Activated naive CD4-positive, alpha-beta T cell treated with anti-CD3 and anti-CD28 coated beads, Interleukin-2, amount 10 ng/mL, durations not matched to agents 7 days and 5 days (primary cell): ENCODE data around the gene PLCXD3.

Experiments
- CTCF ChIA-PET: fragments of 350-600 bp; sonication (Branson Sonifier 250); formaldehyde crosslinking; loops from one replicate; lab custom pipeline; 2021; ENCODE audit warnings: antibody characterized with exemption; lab: Charles Lee
- DNase-seq: peaks from one replicate; pipeline ENCODE4 v3.0.0-alpha.2; 2020
- H3K27ac Mint-ChIP-seq: one replicate; pipeline ENCODE4 v1.8.0; 2021; ENCODE audit warnings: mild to moderate bottlenecking, moderate library complexity, mixed read lengths
- H3K27me3 Mint-ChIP-seq: one replicate; pipeline ENCODE4 v1.8.0; 2021; ENCODE audit warnings: mild to moderate bottlenecking, mixed read lengths
- H3K36me3 Mint-ChIP-seq: one replicate; pipeline ENCODE4 v1.8.0; 2021; ENCODE audit warnings: mixed read lengths
- H3K4me1 Mint-ChIP-seq: one replicate; pipeline ENCODE4 v1.8.0; 2021; ENCODE audit warnings: mixed read lengths
- H3K4me3 Mint-ChIP-seq: one replicate; pipeline ENCODE4 v1.8.0; 2021; ENCODE audit warnings: mild to moderate bottlenecking, moderate library complexity, mixed read lengths
- H3K9me3 Mint-ChIP-seq: one replicate; pipeline ENCODE4 v1.8.0; 2021; ENCODE audit warnings: mixed read lengths

PLCXD3 gene

DNA sequence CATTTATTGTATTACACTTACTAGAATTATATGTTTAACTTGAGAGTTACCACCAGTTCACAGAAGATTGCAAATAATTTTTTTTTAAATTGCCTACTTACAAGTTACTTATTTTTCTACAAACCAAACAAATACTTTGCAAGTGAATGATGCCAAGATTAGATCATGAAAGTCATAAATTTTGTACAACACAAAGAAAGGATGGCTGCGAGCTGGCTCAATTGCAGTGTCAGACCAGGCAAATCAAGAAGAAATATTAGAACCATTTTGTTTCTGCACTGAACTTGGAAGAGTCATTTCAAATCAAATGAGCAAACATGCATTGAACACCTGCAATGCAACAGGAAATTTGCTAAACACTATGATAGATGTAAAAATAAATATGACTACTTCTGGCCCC, 97.3 kb downstream of the PLCXD3 start:
- no peaks in the 10 kb centered on the region for H3K4me1 Mint-ChIP-seq
- H3K4me3 Mint-ChIP-seq, result no peak overlapping the region

DNA sequence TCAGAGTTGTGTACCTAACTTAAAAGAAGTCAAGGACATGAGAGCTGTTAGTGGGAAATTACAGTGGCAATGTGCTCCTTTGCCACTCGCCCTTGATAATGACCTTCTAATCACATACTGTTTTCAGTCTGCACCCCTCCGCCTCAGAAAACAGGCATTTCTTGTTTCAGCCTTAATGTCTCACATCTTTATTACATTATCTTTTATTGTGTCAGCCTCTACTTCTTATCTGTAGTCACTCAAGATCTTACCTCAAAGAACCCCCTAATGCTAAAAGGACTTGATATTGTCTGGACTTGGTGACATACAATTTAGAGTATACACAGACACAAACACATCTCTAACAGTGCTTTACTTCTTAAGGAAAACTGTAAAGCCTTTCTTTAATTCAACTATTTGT, 97.9 kb downstream of the PLCXD3 start:
- CTCF ChIA-PET, result no interaction called here
- H3K4me3 Mint-ChIP-seq, result no peak overlapping the region
- H3K4me1 Mint-ChIP-seq, result no peaks in the 10 kb centered on the region
- no peaks in the 10 kb centered on the region for H3K36me3 Mint-ChIP-seq
- DNase-seq, result no peak
- H3K27ac Mint-ChIP-seq, result no peak overlapping the region
- H3K27me3 Mint-ChIP-seq, result no peaks in the 10 kb centered on the region
- no peaks in the 10 kb centered on the region for H3K9me3 Mint-ChIP-seq

More for the DNA sequence above, 97.3 kb downstream of the PLCXD3 start:
- Mint-ChIP-seq H3K27me3 (no peaks in the 10 kb centered on the region), H3K9me3 (no peaks in the 10 kb centered on the region), H3K27ac (no peak overlapping the region), H3K36me3 (no peaks in the 10 kb centered on the region)
- CTCF ChIA-PET, result no interaction called here
- no peak for DNase-seq

DNA sequence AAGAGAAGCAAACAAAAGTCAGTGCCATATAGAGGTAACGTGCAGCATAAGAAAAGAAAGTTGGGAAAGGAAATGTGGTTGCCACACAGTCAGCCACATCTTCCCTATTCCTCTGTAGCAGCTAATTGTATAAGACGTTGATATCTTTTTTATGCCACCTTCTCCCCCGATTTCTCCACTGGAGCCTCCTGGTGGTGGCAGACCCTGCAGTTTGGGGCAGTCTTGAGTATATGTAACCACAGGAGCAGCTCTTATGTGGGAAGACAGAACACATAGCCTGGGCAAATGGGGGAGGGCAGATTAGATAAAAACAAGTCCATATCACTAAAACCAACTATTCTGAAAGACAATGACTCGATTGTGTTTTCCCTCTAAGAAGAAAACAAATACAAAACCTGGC, 99.7 kb downstream of the PLCXD3 start:
- Mint-ChIP-seq H3K4me3 (no peak overlapping the region), H3K9me3 (no peaks in the 10 kb centered on the region), H3K36me3 (no peaks in the 10 kb centered on the region), H3K27ac (no peak overlapping the region), H3K27me3 (no peaks in the 10 kb centered on the region), H3K4me1 (no peaks in the 10 kb centered on the region)
- no peak for DNase-seq
- CTCF ChIA-PET, result no interaction called here

DNA sequence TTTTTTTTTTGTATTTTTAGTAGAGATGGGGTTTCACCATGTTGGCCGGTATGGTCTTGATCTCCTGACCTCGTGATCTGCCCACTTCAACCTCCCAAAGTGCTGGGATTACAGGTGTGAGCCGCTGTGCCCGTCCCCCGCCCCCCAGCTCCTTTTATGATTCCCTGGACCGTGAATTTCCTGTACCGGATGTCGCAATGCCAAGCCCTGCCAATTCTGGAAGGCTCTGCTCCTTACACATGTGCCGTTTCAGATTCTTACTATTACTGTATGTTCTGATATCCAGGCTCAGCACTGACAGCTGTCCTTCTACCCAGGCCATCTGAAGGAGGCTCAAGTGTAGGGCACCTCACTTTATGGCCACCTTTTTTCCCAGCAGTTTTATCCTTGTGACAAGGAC, 100.1 kb downstream of the PLCXD3 start:
- Mint-ChIP-seq H3K4me1 (no peaks in the 10 kb centered on the region), H3K36me3 (no peaks in the 10 kb centered on the region), H3K4me3 (no peak overlapping the region), H3K27me3 (no peaks in the 10 kb centered on the region), H3K27ac (no peak overlapping the region), H3K9me3 (no peaks in the 10 kb centered on the region)
- DNase-seq, result no peak
- CTCF ChIA-PET, result no interaction called here

DNA sequence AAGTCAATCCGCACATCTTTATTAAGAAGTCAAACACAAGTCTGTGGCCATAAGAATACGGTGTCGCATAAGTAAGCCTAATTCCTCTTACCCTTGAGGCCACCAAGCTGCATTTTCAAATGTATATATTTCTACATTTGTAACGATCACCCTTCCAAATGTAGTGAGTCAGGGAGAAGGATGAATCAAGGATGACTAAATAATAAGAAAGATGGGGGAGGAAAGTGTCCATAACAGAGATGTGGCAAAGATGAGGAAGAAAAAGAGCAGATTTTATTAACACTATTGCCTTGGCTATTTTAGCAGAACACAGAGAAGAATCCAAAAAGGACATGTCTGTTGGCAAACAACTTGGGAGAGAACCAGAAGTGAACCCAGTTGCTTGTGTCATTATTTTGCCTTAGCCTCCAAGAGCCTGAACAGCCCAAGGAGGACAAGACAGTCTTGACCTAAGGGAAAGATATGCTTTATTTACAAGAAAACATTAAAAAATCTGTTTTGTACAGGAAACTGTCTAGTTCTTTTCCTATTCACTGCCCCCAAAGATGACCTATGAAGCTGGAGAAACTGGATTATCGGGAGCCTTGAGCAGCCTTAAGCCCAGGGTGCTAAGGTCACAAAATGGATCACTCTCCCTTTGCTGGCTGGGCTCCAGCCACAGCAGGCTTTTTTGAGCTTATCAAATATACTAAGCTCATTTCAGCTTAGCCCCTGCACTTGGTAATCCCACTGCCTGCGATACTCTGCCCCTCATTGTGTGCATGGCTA, 101.5 kb downstream of the PLCXD3 start:
- Mint-ChIP-seq H3K9me3 (no peaks in the 10 kb centered on the region), H3K27ac (no peak overlapping the region), H3K36me3 (no peaks in the 10 kb centered on the region), H3K27me3 (no peaks in the 10 kb centered on the region), H3K4me3 (no peak overlapping the region), H3K4me1 (no peaks in the 10 kb centered on the region)
- no peak for DNase-seq
- CTCF ChIA-PET, result no interaction called here

DNA sequence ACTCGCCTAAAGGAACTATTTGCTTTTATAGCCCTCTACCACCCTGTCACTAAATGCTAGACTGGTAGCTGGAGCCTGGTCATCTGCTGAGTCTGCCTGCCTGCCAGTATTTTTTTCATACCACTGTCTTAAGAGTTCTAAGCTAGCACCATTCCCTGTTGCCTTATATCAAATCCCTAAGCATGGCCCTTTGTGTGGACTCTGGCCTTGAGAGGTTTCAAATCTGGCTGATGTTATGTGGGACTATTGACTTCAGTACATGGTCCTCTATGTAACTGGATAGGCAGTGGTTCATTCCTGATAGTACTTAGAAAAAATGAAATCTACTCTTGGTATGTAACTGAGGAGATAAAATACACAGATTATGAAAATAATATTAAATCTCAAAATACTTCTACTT, 103.5 kb downstream of the PLCXD3 start:
- no peak overlapping the region for H3K27ac Mint-ChIP-seq
- DNase-seq, result no peak
- no peaks in the 10 kb centered on the region for H3K4me1 Mint-ChIP-seq
- CTCF ChIA-PET, result no interaction called here
- H3K4me3 Mint-ChIP-seq, result no peak overlapping the region
- H3K27me3 Mint-ChIP-seq, result no peaks in the 10 kb centered on the region
- no peaks in the 10 kb centered on the region for H3K36me3 Mint-ChIP-seq
- no peaks in the 10 kb centered on the region for H3K9me3 Mint-ChIP-seq

DNA sequence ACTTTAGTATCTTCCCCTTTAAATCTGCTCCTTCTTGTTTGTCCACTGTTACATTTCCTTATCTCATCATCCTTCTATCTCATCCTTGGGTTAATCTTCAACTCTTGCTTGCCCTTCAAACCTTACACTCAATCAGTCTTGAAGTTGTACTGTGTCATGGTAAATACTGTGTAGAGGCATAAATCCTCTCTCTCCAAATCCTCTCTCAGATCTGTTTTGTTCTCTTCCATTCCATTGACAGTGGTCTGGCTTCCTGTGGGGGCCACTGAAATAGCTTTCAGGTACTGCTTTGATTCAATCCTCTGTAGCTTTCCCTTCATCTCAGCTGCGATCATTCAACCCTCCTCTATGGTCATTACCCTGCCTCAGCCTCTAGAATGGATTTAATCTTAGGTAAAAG, 104.0 kb downstream of the PLCXD3 start:
- CTCF ChIA-PET, result no interaction called here
- H3K27ac Mint-ChIP-seq, result no peak overlapping the region
- no peaks in the 10 kb centered on the region for H3K27me3 Mint-ChIP-seq
- no peaks in the 10 kb centered on the region for H3K4me1 Mint-ChIP-seq
- no peak for DNase-seq
- H3K4me3 Mint-ChIP-seq, result no peak overlapping the region
- no peaks in the 10 kb centered on the region for H3K36me3 Mint-ChIP-seq
- no peaks in the 10 kb centered on the region for H3K9me3 Mint-ChIP-seq

DNA sequence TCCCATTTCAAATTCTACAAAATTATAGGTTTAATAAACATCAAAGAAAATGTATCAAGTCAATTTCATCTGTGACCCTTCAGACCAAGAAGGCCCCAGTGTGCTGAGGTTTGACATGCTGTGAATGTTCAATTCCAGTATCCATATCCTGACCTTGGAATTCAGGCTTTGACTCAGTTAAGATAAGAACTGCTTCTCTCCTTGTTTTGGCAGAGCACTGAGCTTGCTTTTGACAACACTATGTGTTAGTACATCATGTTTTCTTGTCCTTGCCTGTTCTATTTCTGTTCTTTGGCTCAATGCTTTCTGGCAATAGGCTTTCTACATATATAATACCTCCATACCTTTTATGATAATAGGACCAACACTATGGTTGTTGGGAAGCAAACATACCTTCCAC, 105.6 kb downstream of the PLCXD3 start:
- H3K4me1 Mint-ChIP-seq, result no peaks in the 10 kb centered on the region
- H3K27ac Mint-ChIP-seq, result no peak overlapping the region
- DNase-seq, result no peak
- no peaks in the 10 kb centered on the region for H3K9me3 Mint-ChIP-seq
- no peak overlapping the region for H3K4me3 Mint-ChIP-seq
- H3K36me3 Mint-ChIP-seq, result no peaks in the 10 kb centered on the region
- no peaks in the 10 kb centered on the region for H3K27me3 Mint-ChIP-seq
- CTCF ChIA-PET, result no interaction called here

DNA sequence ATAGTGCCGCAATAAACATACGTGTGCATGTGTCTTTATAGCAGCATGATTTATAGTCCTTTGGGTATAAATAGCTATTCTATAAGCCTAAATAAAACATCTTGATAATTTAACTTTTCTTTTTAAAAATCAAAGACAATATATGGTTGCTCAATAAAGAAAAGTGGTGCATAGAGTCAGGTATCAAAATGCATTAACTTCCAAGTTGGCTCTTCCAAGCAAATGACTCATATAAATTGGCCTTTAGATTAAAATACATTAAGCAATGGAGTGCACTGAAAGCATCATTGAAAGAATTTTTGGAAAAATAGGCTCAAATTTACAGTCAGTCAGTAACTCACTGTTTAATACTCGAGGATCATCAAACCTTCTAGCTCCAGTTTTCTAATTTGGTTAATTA, 106.6 kb downstream of the PLCXD3 start:
- Mint-ChIP-seq H3K36me3 (no peaks in the 10 kb centered on the region), H3K4me1 (no peaks in the 10 kb centered on the region), H3K27me3 (no peaks in the 10 kb centered on the region), H3K4me3 (no peak overlapping the region), H3K9me3 (no peaks in the 10 kb centered on the region), H3K27ac (no peak overlapping the region)
- CTCF ChIA-PET, result no interaction called here
- DNase-seq, result no peak

DNA sequence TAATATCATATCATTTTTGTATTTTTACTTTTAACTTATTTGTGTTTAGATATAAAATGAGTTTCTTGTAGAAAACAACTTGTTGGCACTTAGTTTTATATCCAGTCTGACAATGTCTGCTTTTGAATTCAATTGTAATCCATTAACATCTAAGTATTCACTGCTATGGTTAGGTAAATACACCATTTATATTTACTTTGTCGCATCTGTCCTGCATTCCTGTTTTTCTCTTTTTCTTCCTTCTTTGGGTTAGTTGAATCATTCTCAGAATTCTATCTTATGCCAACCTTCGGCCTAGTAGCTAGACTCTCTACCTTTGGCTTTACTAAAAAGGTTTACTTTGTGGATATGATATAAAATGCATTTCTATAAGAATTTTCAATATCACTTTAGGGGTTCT, 107.6 kb downstream of the PLCXD3 start:
- Mint-ChIP-seq H3K4me1 (no peaks in the 10 kb centered on the region), H3K9me3 (peaks cover 5% of the 10 kb centered on the region), H3K27ac (no peak overlapping the region), H3K4me3 (no peak overlapping the region), H3K27me3 (no peaks in the 10 kb centered on the region), H3K36me3 (no peaks in the 10 kb centered on the region)
- no peak for DNase-seq
- CTCF ChIA-PET, result no interaction called here

DNA sequence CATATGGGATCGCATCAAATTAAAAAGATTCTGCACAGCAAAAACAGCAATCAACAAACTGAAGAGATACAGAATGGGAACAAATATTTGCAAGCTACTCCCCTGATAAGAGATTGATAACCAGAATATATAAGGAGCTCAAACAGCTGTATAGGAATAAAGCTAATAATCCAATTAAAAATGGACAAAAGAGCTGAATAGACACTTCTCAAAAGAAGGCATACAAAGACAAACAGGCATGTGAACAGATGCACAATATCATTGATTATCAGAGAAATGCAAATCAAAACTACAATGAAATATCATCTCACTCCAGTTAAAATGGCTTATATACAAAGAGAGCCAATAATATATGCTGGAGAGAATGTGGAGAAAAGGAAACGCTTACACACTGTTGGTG, 110.6 kb downstream of the PLCXD3 start:
- no peak overlapping the region for H3K27ac Mint-ChIP-seq
- H3K4me3 Mint-ChIP-seq, result no peak overlapping the region
- CTCF ChIA-PET, result no interaction called here
- H3K36me3 Mint-ChIP-seq, result no peaks in the 10 kb centered on the region
- H3K4me1 Mint-ChIP-seq, result no peaks in the 10 kb centered on the region
- no peak for DNase-seq
- H3K27me3 Mint-ChIP-seq, result no peaks in the 10 kb centered on the region
- peaks cover 8% of the 10 kb centered on the region for H3K9me3 Mint-ChIP-seq

DNA sequence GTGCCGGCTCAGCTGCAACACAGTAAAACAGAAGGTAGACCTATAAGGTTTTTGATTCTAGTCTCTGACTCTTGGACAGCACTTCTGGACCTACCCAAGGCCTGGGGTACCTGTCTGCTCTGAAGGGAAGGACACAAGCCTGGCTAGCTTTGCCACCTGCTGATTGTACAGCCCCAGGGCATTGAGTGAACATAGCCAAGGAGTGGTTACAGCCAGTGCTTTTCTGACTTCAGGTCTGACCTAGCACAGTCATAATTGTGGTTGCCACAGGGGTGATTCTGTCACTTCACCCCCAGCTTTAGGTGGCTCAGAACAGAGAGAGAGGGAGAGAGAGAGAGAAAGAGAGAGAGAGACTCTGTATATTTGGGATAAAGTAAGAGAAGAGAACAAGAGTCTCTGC, 118.4 kb downstream of the PLCXD3 start:
- DNase-seq, result no peak
- no peaks in the 10 kb centered on the region for H3K9me3 Mint-ChIP-seq
- H3K4me1 Mint-ChIP-seq, result no peaks in the 10 kb centered on the region
- CTCF ChIA-PET, result no interaction called here
- H3K27ac Mint-ChIP-seq, result peak overlapping the region; percentile 45
- no peaks in the 10 kb centered on the region for H3K27me3 Mint-ChIP-seq
- no peaks in the 10 kb centered on the region for H3K36me3 Mint-ChIP-seq
- no peak overlapping the region for H3K4me3 Mint-ChIP-seq

DNA sequence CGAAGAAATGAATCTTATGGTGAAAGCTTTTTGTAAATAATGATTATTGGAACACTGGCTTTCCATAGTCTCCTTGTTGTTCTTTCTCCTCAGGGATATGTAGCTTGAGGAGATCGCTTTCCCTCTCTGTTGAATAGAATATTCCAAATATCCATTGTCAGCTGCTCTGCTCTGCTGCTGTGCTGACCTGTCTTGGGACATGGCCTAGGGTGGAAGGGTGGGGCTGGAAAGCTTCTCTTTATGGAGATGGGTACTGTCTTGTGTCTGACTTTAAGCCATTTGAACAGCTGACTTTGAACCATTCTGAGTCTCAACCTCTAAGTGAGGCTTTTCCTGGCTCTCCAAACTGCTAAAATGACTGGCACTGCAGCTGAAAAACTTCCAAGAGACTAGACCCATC, 135.8 kb downstream of the PLCXD3 start:
- DNase-seq, result no peak
- no peaks in the 10 kb centered on the region for H3K9me3 Mint-ChIP-seq
- no peaks in the 10 kb centered on the region for H3K27me3 Mint-ChIP-seq
- no peaks in the 10 kb centered on the region for H3K4me1 Mint-ChIP-seq
- H3K27ac Mint-ChIP-seq, result no peak overlapping the region
- no peaks in the 10 kb centered on the region for H3K36me3 Mint-ChIP-seq
- CTCF ChIA-PET, result no interaction called here
- H3K4me3 Mint-ChIP-seq, result no peak overlapping the region

DNA sequence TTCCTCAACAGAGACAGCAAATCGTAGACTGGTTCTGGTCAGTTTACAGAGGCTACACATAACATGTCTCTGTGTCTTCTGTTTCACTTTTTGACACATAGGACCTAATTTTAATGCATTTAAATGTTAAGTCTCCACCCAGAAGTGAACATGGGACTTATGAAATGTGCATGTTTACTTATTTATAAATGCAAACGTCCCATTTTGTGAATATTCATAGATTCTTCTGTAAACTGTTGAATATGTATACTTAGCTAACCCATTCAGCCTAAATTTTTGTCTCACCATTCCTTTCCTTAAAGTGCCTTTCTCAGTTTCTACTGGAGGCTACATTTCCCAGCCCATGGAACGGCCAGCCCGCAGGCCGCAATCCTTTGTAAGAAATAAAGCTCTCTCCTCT, 137.2 kb downstream of the PLCXD3 start:
- DNase-seq, result no peak
- H3K4me3 Mint-ChIP-seq, result no peak overlapping the region
- no peak overlapping the region for H3K27ac Mint-ChIP-seq
- H3K9me3 Mint-ChIP-seq, result no peaks in the 10 kb centered on the region
- no peaks in the 10 kb centered on the region for H3K36me3 Mint-ChIP-seq
- no peaks in the 10 kb centered on the region for H3K4me1 Mint-ChIP-seq
- no peaks in the 10 kb centered on the region for H3K27me3 Mint-ChIP-seq
- CTCF ChIA-PET, result no interaction called here

DNA sequence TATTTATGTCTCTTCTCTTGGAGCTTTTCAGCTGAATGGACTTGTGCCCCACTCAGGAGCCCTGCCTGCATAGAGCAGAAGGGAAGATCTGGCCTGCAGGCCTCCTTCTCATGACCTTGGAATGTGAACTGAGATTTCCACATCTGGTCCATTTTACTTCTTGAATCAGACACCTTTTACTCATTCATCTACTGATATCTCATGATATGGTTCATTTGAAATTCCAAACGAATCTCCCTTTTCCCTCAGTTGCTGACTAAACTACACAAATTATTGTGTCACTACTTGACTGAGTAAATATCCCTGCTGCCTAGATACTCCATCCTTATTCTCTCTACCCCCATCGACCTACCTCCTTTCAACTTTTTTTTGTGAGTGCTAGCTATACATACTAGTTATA, 138.7 kb downstream of the PLCXD3 start:
- no peak for DNase-seq
- H3K27me3 Mint-ChIP-seq, result no peaks in the 10 kb centered on the region
- CTCF ChIA-PET, result no interaction called here
- H3K9me3 Mint-ChIP-seq, result peaks cover 2% of the 10 kb centered on the region
- H3K36me3 Mint-ChIP-seq, result no peaks in the 10 kb centered on the region
- H3K27ac Mint-ChIP-seq, result no peak overlapping the region
- no peak overlapping the region for H3K4me3 Mint-ChIP-seq
- no peaks in the 10 kb centered on the region for H3K4me1 Mint-ChIP-seq

DNA sequence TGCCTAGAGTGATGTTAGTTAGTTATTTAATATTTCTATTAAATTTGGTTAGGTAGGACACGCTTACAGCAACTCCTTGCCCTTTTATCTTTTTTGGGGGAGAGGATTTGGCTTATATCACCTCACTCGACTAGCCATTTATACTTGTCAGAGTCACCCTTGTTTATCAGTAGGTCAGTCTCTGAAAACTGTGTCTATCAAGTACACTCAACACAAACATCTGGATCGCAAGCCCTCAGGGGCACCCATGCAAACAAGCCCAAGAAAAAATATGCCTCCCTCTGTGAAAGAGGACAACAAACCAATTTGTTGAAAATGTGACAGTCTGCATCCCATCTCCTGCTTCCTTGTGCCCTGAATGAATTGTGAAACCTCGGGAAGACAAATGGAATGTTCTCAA, 139.9 kb downstream of the PLCXD3 start:
- no peaks in the 10 kb centered on the region for H3K4me1 Mint-ChIP-seq
- CTCF ChIA-PET, result no interaction called here
- no peak overlapping the region for H3K4me3 Mint-ChIP-seq
- no peaks in the 10 kb centered on the region for H3K27me3 Mint-ChIP-seq
- H3K27ac Mint-ChIP-seq, result no peak overlapping the region
- H3K36me3 Mint-ChIP-seq, result no peaks in the 10 kb centered on the region
- H3K9me3 Mint-ChIP-seq, result peaks cover 2% of the 10 kb centered on the region
- no peak for DNase-seq
